H9 (cell line): Measurements from ENCODE around the gene MYLK. TPM values are rescaled to one million over a fixed set of nuclear protein-coding genes. Genes with fewer than 3 reads are reported as not detected.

ENCODE experiments used
- DNase-seq: peaks from one replicate; pipeline ENCODE4 v3.0.0-alpha.2; 2017
- H2AFZ ChIP-seq: one replicate; pipeline ENCODE4 v1.6.1; 2013; ENCODE audit warnings: mild to moderate bottlenecking, low read length, control low read depth, moderate library complexity
- H2AK5ac ChIP-seq: 2 replicates; pipeline ENCODE4 v1.6.1; 2013; ENCODE audit warnings: low read length, control low read depth, mixed read lengths; ENCODE audit not compliant: insufficient read length
- H2BK120ac ChIP-seq: one replicate; pipeline ENCODE4 v1.6.1; 2013; ENCODE audit warnings: low read depth, mild to moderate bottlenecking, low read length, control low read depth, inconsistent platforms; ENCODE audit not compliant: poor library complexity, severe bottlenecking
- H2BK12ac ChIP-seq: 2 replicates; pipeline ENCODE4 v1.6.1; 2013; ENCODE audit warnings: low read length, control low read depth, mixed read lengths, low read depth; ENCODE audit not compliant: insufficient read length
- H2BK15ac ChIP-seq: 2 replicates; pipeline ENCODE4 v1.6.1; 2013; ENCODE audit warnings: low read depth, low read length, control low read depth
- H2BK20ac ChIP-seq: one replicate; pipeline ENCODE4 v1.6.1; 2013; ENCODE audit warnings: low read depth, mild to moderate bottlenecking, low read length, control low read depth, inconsistent platforms; ENCODE audit not compliant: poor library complexity, severe bottlenecking
- H2BK5ac ChIP-seq: 2 replicates; pipeline ENCODE4 v1.6.1; 2013; ENCODE audit warnings: low read length, control low read depth, mixed read lengths; ENCODE audit not compliant: insufficient read length
- H3K14ac ChIP-seq: 2 replicates; pipeline ENCODE4 v1.6.1; 2013; ENCODE audit warnings: low read length, control low read depth; ENCODE audit not compliant: insufficient read depth
- H3K18ac ChIP-seq: 2 replicates; pipeline ENCODE4 v1.6.1; 2013; ENCODE audit warnings: low read depth, mild to moderate bottlenecking, mixed read lengths, low read length, control low read depth; ENCODE audit not compliant: insufficient read length
- H3K23ac ChIP-seq: 2 replicates; pipeline ENCODE4 v1.6.1; 2013; ENCODE audit warnings: low read length, control low read depth, mixed read lengths, low read depth; ENCODE audit not compliant: insufficient read length
- H3K23me2 ChIP-seq: 2 replicates; pipeline ENCODE4 v1.6.1; 2013; ENCODE audit warnings: low read depth, mild to moderate bottlenecking, mixed read lengths, low read length, control low read depth; ENCODE audit not compliant: insufficient read length, poor library complexity, severe bottlenecking
- H3K27ac ChIP-seq: 2 replicates; pipeline ENCODE4 v1.5.1; 2013; ENCODE audit warnings: low read length, control low read depth, mixed read lengths, low read depth; ENCODE audit not compliant: insufficient read length
- H3K27me3 ChIP-seq: 2 replicates; pipeline ENCODE4 v1.6.1; 2013; ENCODE audit warnings: low read length, control low read depth, inconsistent platforms; ENCODE audit not compliant: insufficient read depth
- H3K4ac ChIP-seq: 2 replicates; pipeline ENCODE4 v1.6.1; 2013; ENCODE audit warnings: low read depth, mild to moderate bottlenecking, control low read depth, inconsistent platforms, low read length, moderate library complexity
- H3K4me1 ChIP-seq: 2 replicates; pipeline ENCODE4 v1.6.1; 2013; ENCODE audit warnings: low read length, control low read depth, inconsistent platforms; ENCODE audit not compliant: insufficient read depth
- H3K4me2 ChIP-seq: 2 replicates; pipeline ENCODE4 v1.6.1; 2013; ENCODE audit warnings: low read length, control low read depth, mixed read lengths; ENCODE audit not compliant: insufficient read length, insufficient read depth
- H3K56ac ChIP-seq: 2 replicates; pipeline ENCODE4 v1.6.1; 2013; ENCODE audit warnings: low read depth, mild to moderate bottlenecking, mixed read lengths, low read length, control low read depth; ENCODE audit not compliant: insufficient read length
- H3K79me1 ChIP-seq: 2 replicates; pipeline ENCODE4 v1.6.1; 2013; ENCODE audit warnings: low read depth, mild to moderate bottlenecking, moderate library complexity, low read length, control low read depth, inconsistent platforms; ENCODE audit not compliant: insufficient read depth, poor library complexity, severe bottlenecking
- H3K79me2 ChIP-seq: 2 replicates; pipeline ENCODE4 v1.6.1; 2013; ENCODE audit warnings: low read length, control low read depth, inconsistent platforms; ENCODE audit not compliant: insufficient read depth
- H3K9ac ChIP-seq: 2 replicates; pipeline ENCODE4 v1.6.1; 2013; ENCODE audit warnings: low read length, control low read depth, mixed read lengths; ENCODE audit not compliant: insufficient read length; ENCODE audit errors: extremely low read depth
- H3K9me3 ChIP-seq: one replicate; pipeline ENCODE4 v1.6.1; 2013; ENCODE audit warnings: low read depth, low read length, inconsistent platforms; ENCODE audit not compliant: control insufficient read depth
- H3T11ph ChIP-seq: one replicate; pipeline ENCODE4 v1.6.1; 2013; ENCODE audit warnings: mild to moderate bottlenecking, low read length, control low read depth, inconsistent platforms
- H4K20me1 ChIP-seq: one replicate; pipeline ENCODE4 v1.6.1; 2013; ENCODE audit not compliant: control insufficient read depth, insufficient read length, insufficient read depth
- H4K5ac ChIP-seq: 2 replicates; pipeline ENCODE4 v1.6.1; 2013; ENCODE audit warnings: low read depth, mild to moderate bottlenecking, mixed read lengths, low read length, control low read depth; ENCODE audit not compliant: insufficient read length
- H4K8ac ChIP-seq: replicated peaks from 2 replicates; pipeline ENCODE4 v1.6.1; 2013; ENCODE audit warnings: low read length, control low read depth, mixed read lengths, low read depth; ENCODE audit not compliant: insufficient read length
- H4K91ac ChIP-seq: 2 replicates; pipeline ENCODE4 v1.6.1; 2013; ENCODE audit warnings: low read depth, mild to moderate bottlenecking, moderate library complexity, mixed read lengths, low read length, control low read depth; ENCODE audit not compliant: insufficient read length
- H3K27ac Mint-ChIP-seq, 3 experiments: 2 replicates in 2 of 3; 3 replicates in 1 of 3; pipeline ENCODE4 v1.8.0; 2020 to 2021; ENCODE audit warnings: mixed read lengths in 3 of 3, mild to moderate bottlenecking in 1 of 3, moderate library complexity in 1 of 3
- H3K27me3 Mint-ChIP-seq: 2 replicates; pipeline ENCODE4 v1.8.0; 2021; ENCODE audit warnings: low read depth, mild to moderate bottlenecking, moderate library complexity, mixed read lengths
- H3K36me3 Mint-ChIP-seq, 3 experiments: 2 replicates in 2 of 3; 3 replicates in 1 of 3; pipeline ENCODE4 v1.8.0; 2020 to 2021; ENCODE audit warnings: low read depth in 3 of 3, mixed read lengths in 3 of 3; ENCODE audit not compliant: insufficient read depth in 1 of 3
- H3K4me1 Mint-ChIP-seq, 2 experiments: 2 replicates each; pipeline ENCODE4 v1.8.0; 2020; ENCODE audit warnings: mixed read lengths in 2 of 2
- H3K4me3 Mint-ChIP-seq, 2 experiments: 2 replicates in 1 of 2; 3 replicates in 1 of 2; pipeline ENCODE4 v1.8.0; 2020 to 2021; ENCODE audit warnings: mild to moderate bottlenecking in 2 of 2, mixed read lengths in 2 of 2, moderate library complexity in 1 of 2
- H3K9me3 Mint-ChIP-seq, 2 experiments: 2 replicates in 1 of 2; 3 replicates in 1 of 2; pipeline ENCODE4 v1.8.0; 2020; ENCODE audit warnings: mild to moderate bottlenecking in 2 of 2, mixed read lengths in 2 of 2, moderate library complexity in 1 of 2
- CTCF ChIP-seq: fragments of 200-600 bp; sonication (generic); conservative IDR thresholded peaks from 3 replicates; pipeline ENCODE4 v1.8.0; 2021; ENCODE audit warnings: antibody characterized with exemption, mild to moderate bottlenecking
- WGBS: extraction: QIAGEN DNeasy Blood & Tissue Kit; methylation state at CpG from one replicate; pipeline ENCODE4 v1.1.7; 2013; ENCODE audit warnings: missing lambda C conversion rate, low lambda C conversion rate, mixed read lengths; ENCODE audit not compliant: insufficient read length; ENCODE audit errors: extremely low coverage; 5-methylcytosine and 5-hydroxymethylcytosine counted together
- total RNA-seq: library from RNA; stranded (reverse); gene quantifications from 2 replicates; pipeline ENCODE4 v1.2.1, GENCODE V29; 2021

MYLK gene
- total RNA-seq, 1 experiment from 2014 or later: 10.1 TPM

- Histone ChIP-seq H4K91ac (no peak overlapping the region), H3K23ac (no peak overlapping the region), H2BK12ac (no peak overlapping the region), H3K27ac (no peak overlapping the region), H2BK5ac (no peak overlapping the region), H3K9ac (no peak overlapping the region), H3K79me2 (no peaks in the 10 kb centered on the region), H3K79me1 (no peaks in the 10 kb centered on the region), H3K4me2 (no peak overlapping the region), H3K23me2 (no peaks in the 10 kb centered on the region), H3K9me3 (no peaks in the 10 kb centered on the region), H4K5ac (no peak overlapping the region), H4K8ac (no peak overlapping the region), H3K4ac (no peak overlapping the region), H2AK5ac (no peak overlapping the region), H3K27me3 (no peaks in the 10 kb centered on the region), H2BK120ac (no peak overlapping the region), H3T11ph (no peak overlapping the region), H3K14ac (no peak overlapping the region), H4K20me1 (no peaks in the 10 kb centered on the region), H2BK20ac (no peak overlapping the region), H3K18ac (no peak overlapping the region), H3K4me1 (no peaks in the 10 kb centered on the region), H2BK15ac (no peak overlapping the region), H2AFZ (no peak overlapping the region), H3K56ac (no peak overlapping the region)
- Mint-ChIP-seq H3K4me1 (no peaks in the 10 kb centered on the region), H3K27ac (peak overlapping the region in 1 of 3 experiments; percentile 3; a peak in 1 of 7 replicates), H3K9me3 (no peaks in the 10 kb centered on the region), H3K27me3 (no peaks in the 10 kb centered on the region; the same call in 1 of the 2 replicates), H3K4me3 (no peak overlapping the region), H3K36me3 (no peaks in the 10 kb centered on the region)
- TF ChIP-seq CTCF: no peak
- WGBS: no CpG with 5 or more reads among the region's 8 CpGs
- DNase-seq: no peak
Observed at GRCh38 chr3:123778991-123779622, 105.0 kb downstream of the MYLK start.
